ENCODE data around the gene ARHGEF37. TPM values are rescaled to one million over a fixed set of nuclear protein-coding genes. Genes with fewer than 3 reads are reported as not detected.

The ARHGEF37 gene
- total and polyA plus RNA-seq, 2 of the 8 experiments (the other 6 are each of a cell fraction or from before 2014, with no cell fraction given), result 0.21 to 0.48 TPM

- Histone ChIP-seq H2BK120ac (replicated peaks; ENCODE audit: low read depth, low read length) (no peak overlapping the region), H2BK5ac (ENCODE audit: low read depth, low read length) (no peak overlapping the region), H3K4me2 (ENCODE audit: insufficient read depth in 1 of 2, low read depth in 2 of 2, low read length in 2 of 2) (no peak overlapping the region), H4K5ac (ENCODE audit: insufficient read length, low read depth, low read length) (no peak overlapping the region), H3K23me2 (ENCODE audit: low read depth, low read length) (no peaks in the 10 kb centered on the region; the same call in 1 of the 2 replicates), H3K14ac (ENCODE audit: insufficient read length) (no peak overlapping the region), H3K56ac (replicated peaks; ENCODE audit: insufficient read length, low read depth, low read length) (no peak overlapping the region), H3K79me1 (ENCODE audit: low read depth, low read length) (no peaks in the 10 kb centered on the region), H4K8ac (ENCODE audit: extremely low read depth, insufficient read depth, low read length) (no peak overlapping the region), H3K27ac (ENCODE audit: low read depth, low read length) (no peak overlapping the region), H3K9me3 (ENCODE audit: insufficient read depth in 2 of 2, low read depth in 1 of 2, low read length in 1 of 2) (no peaks in the 10 kb centered on the region), H2BK20ac (ENCODE audit: low read length) (no peak overlapping the region), H3K4me3 (ENCODE audit: extremely low read depth in 1 of 4, insufficient read depth in 2 of 4, low read depth in 3 of 4, low read length in 4 of 4) (no peak overlapping the region), H2BK15ac (ENCODE audit: low read length) (no peak overlapping the region), H3K4ac (replicated peaks; ENCODE audit: insufficient read length, low read depth, low read length) (no peak overlapping the region), H4K91ac (replicated peaks; ENCODE audit: insufficient read length, low read length) (no peak overlapping the region), H3K18ac (ENCODE audit: extremely low read depth, low read length) (no peak overlapping the region), H2AFZ (ENCODE audit: low read length) (no peak overlapping the region), H3K4me1 (replicated peaks in 1 of 4; ENCODE audit: control insufficient read depth in 3 of 4, insufficient read depth in 4 of 4, low read length in 3 of 4) (no peaks in the 10 kb centered on the region; a peak in 1 of 7 replicates), H2BK12ac (ENCODE audit: low read depth, low read length) (no peak overlapping the region), H3K79me2 (ENCODE audit: control insufficient read depth in 1 of 2, insufficient read depth in 2 of 2, low read length in 2 of 2) (no peaks in the 10 kb centered on the region), H4K20me1 (replicated peaks in 1 of 2; ENCODE audit: control insufficient read depth in 1 of 2, insufficient read depth in 2 of 2, low read length in 2 of 2) (no peaks in the 10 kb centered on the region), H3K9ac (replicated peaks in 1 of 4; ENCODE audit: extremely low read depth in 1 of 4, low read depth in 3 of 4, low read length in 3 of 4) (no peak overlapping the region), H2AK5ac (ENCODE audit: low read depth, low read length) (no peak overlapping the region), H3K36me3 (ENCODE audit: control insufficient read depth in 2 of 4, insufficient read depth in 4 of 4, low read length in 3 of 4) (no peaks in the 10 kb centered on the region), H3K27me3 (replicated peaks in 1 of 4; ENCODE audit: control insufficient read depth in 3 of 4, extremely low read depth in 1 of 4, insufficient read depth in 3 of 4, low read length in 3 of 4) (no peaks in the 10 kb centered on the region), H3K23ac (ENCODE audit: insufficient read length) (no peak overlapping the region)
- WGBS, 2 experiments (ENCODE audit: extremely low coverage in 1 of 2, insufficient coverage in 1 of 2, insufficient read length in 1 of 2, insufficient replicate concordance in 2 of 2, low coverage in 1 of 2, low lambda C conversion rate in 2 of 2, missing lambda C conversion rate in 1 of 2), result 75% methylated on average over 4 of the region's 4 CpGs; no CpG with 5 or more reads in 1 of the 2 experiments
- TF ChIP-seq POLR2A (IDR thresholded peaks at IDR 0.05; ENCODE audit: control extremely low read depth in 1 of 2, low read depth in 2 of 2, low read length in 2 of 2) (no peak), EGR1 (IDR thresholded peaks at IDR 0.05; ENCODE audit: borderline replicate concordance, low read depth, low read length) (no peak), NANOG (IDR thresholded peaks at IDR 0.05; ENCODE audit: insufficient read depth, low read depth, low read length, poor library complexity, severe bottlenecking) (no peak), ATF2 (IDR thresholded peaks at IDR 0.05; ENCODE audit: low read length) (no peak), RBBP5 (IDR thresholded peaks at IDR 0.05; ENCODE audit: borderline replicate concordance, low read depth, low read length) (no peak), TCF12 (IDR thresholded peaks at IDR 0.05; ENCODE audit: low read depth, low read length) (no peak), HDAC2 (IDR thresholded peaks at IDR 0.05; ENCODE audit: borderline replicate concordance in 1 of 2, low read depth in 2 of 2, low read length in 2 of 2) (no peak), RNF2 (IDR thresholded peaks at IDR 0.05; ENCODE audit: borderline replicate concordance, low read depth, low read length, missing control alignments, poor library complexity, severe bottlenecking) (no peak), FOSL1 (IDR thresholded peaks at IDR 0.05; ENCODE audit: insufficient read depth, low read depth, low read length) (no peak)
- CTCF ChIA-PET (ENCODE audit: partially characterized antibody), result interaction anchor here (0.6 to 1.8 kb wide), 7 partner anchors 10 to 434 kb away, joined by 3 to 7 read pairs (median 3); no protein-coding TSS in a partner anchor
- FAIRE-seq (no peak), DNase-seq (ENCODE audit: low read depth in 1 of 2, low spot score in 2 of 2) (no peak)
- POLR2A ChIA-PET (ENCODE audit: partially characterized antibody), result no interaction called here
Measured at GRCh38 chr5:149684371-149684770, 103.1 kb downstream of the ARHGEF37 start.
